SKM-1 (cell line): ENCODE results near the gene PIK3C2A.

Source experiments
- DNase-seq: peaks from one replicate; lab custom pipeline; 2025; ENCODE audit not compliant: unreplicated experiment; lab: John Stamatoyannopoulos, UW

PIK3C2A gene

DNA sequence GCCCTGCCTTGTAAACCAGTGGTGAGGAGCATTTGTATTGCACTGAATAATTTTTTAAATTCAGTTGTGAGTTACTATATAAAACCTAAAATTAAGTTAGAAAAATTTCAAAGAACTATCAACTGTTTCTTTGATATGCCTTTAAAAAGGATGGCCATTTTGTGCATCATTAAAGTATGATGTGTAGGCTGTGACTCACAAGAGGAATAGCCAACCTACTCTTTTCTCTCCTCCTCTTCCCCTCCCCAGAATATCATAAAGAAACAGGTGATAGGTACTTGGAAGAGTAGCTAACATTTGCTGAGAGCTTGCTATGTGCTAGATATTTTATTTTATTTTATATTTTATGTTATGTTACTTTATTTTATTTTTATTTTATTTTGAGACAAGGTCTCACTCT lies 10.6 kb upstream of the PIK3C2A start:
- no peak for DNase-seq

DNA sequence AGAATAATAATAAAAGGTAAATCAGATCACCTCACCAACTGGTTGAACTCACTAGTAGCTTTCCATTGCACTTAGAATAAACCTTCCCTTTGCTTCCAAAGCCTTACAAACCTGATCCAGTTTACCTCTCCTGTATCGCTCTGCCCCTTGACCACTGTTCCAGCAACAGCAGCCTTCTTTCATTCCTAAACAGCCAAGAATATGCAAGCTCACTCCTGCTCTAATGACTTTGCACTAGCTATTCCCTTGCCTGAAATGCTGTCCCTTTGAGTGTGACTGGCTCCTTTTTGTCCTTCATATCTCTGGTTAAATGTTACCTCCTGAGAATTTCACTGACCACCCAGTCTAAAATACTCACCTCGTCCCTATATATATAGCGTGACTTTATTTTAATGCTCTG lies 9.6 kb upstream of the PIK3C2A start:
- no peak for DNase-seq

DNA sequence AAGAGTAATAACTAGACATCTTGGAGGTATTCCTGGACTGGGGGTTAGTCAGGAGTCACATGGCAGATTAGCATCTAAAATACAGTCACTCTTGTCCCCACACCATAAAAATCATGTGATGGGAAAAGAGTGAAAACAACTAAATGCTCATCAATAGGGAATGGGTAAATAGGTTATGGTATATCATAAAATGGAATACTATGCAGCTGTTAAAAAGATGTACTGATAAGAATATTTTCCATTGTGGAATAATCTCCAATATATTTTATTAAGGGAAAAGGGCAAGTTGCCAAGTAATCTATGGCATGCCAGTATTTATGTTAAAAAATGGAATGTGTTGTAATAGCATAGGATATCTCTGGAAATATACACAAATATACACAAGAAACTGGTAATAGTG lies 6.6 kb upstream of the PIK3C2A start:
- DNase-seq, result no peak

DNA sequence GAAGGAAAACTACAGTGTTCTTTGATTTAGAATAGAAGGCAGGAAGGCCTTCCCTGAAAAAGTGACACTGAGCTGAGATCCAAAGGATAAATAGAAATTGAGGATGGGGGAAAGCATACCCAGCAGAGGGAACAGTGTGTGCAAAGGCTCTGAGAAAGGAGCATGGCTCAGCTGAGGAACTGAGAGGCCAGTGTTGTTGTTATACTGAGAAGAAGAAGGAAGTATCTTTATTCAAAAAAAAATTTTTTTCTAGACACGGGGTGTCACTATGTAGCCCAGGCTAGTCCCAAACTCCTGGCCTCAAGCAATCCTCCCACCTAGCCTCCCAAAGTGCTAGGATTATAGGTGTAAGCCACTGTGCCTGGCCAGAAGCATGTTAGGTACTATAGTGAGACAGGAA lies 3.5 kb upstream of the PIK3C2A start:
- DNase-seq, result no peak

GRCh38 chr11:17209939-17210245 lies 2.1 kb upstream of the PIK3C2A start:
- no peak for DNase-seq

- no peak for DNase-seq
Measured at GRCh38 chr11:17208257-17208999, 642 bp upstream of the PIK3C2A start.

GRCh38 chr11:17206463-17206862 lies 1.3 kb downstream of the PIK3C2A start:
- DNase-seq, result no peak

DNA sequence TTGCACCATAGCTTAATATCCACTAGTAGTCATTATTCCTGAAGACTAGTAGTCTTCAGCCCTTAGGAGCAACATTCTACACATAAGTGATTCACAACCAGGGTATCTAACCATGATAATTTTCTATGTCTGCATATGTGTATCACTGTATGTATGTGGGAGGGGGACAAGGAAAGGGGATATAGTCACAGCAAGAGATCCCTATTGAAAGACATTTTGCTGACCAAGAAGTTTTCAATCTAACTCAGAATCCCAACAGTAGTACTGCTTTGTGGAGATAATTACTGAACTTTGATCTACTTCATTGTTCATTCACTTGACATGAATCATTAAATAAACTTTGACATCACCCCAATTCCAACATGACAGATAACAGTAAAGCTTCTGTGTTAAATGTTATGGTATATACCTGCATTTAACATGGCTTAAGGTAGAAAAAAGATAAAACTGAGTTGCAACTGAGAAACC lies 10.3 kb downstream of the PIK3C2A start:
- no peak for DNase-seq

- DNase-seq, result no peak
Measured at GRCh38 chr11:17188675-17189074, 19.1 kb downstream of the PIK3C2A start.

- DNase-seq, result no peak
Measured at GRCh38 chr11:17186932-17187692, 20.7 kb downstream of the PIK3C2A start.

DNA sequence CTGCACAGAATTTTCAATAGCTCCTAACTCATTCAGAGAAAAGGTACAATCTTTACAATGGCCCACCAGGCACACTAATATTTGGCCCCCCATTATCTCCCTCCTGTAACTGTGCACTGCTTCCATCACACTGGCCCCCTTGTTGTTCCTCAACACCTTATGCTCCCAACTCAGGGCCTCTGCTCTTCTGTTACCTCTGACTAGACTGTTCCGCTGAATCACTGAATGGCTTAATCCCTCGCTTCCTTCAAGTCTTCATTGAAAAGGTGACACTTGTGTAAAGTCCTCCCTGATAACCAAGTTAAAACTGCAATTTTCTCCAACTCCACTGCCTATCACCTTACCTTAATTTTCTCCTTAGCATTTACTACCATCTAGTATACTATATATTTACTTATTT lies 21.8 kb downstream of the PIK3C2A start:
- no peak for DNase-seq

DNA sequence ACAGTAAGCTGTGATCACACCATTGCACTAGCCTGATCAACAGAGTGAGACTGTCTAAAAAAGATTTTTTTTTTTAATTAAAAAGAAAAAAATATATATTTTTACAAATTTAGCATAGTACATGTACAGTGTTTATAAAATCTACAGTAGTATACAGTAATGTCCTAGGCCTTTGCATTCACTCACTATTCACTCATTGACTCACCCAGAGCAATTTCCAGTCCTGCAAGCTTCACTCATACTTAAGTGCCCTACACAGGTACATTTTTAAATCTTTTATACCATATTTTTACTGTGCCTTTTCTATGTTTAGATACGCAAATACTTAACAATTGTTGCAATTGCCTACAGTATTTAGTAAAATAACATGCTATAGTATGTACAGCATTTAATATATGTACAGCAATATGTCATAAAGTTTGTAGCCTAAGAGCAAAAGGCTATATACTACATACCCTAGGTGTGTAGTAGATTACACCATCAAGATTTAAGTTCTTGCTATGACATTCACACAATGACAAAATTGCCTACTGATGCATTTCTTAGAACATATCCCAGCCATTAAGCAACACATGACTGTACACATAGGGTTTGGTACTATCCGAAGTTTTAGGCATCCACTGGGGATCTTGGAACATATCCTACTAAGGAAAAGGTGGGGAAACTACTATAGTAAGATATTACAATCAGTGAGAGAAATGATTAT lies 22.8 kb downstream of the PIK3C2A start:
- DNase-seq, result no peak

- no peak for DNase-seq
Measured at GRCh38 chr11:17183836-17184235, 23.9 kb downstream of the PIK3C2A start.

DNA sequence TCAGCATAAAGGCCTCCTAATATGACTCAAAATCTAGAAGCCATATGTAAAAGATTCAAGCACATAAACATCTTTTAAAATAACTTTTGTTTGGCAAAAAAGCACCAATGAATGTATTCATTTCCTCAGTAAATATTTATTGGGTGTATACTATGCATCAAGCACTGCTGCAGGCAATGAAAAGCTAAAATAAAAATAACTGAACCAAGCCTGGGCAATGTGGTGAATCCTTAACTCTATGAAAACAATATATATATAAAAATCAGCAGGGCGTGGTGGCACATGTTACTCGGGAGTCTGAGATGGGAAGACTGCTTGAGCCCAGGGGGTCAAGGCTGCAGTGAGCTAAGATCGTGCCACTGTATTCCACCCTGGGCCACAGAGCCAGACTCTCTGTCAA lies 27.8 kb downstream of the PIK3C2A start:
- no peak for DNase-seq

GRCh38 chr11:17173332-17173731 lies 34.5 kb downstream of the PIK3C2A start:
- DNase-seq, result no peak

- DNase-seq, result no peak
Measured at GRCh38 chr11:17171916-17172315, 35.9 kb downstream of the PIK3C2A start.

- DNase-seq, result no peak
Measured at GRCh38 chr11:17171343-17171742, 36.4 kb downstream of the PIK3C2A start.

GRCh38 chr11:17169876-17170275 lies 37.9 kb downstream of the PIK3C2A start:
- no peak for DNase-seq

DNA sequence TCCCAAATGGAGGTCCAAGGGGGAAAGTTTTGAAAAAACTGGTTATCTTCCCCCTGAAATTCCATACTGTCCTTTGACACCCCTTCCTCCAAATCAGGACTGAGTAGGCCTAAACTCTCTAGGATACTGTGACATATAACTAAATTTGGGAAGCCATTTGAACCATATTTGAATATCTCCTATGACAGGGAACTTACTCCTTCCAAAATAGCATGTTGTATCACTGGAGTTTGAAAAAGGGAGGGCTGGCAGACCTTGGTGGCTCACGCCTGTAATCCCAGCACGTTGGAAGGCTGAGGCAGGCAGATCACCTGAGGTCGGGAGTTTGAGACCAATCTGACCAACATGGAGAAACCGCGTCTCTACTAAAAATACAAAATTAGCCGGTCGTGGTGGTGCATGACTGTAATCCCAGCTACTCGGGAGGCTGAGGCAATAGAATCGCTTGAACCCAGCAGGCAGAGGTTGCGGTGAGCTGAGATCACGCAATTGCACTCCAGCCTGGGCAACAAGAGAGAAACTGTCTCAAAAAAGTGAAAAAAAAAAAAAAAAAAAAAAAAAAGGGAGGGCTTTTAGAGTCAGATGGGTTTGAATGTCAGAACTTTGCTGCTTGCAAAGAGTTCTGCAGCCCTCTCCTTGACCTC lies 42.4 kb downstream of the PIK3C2A start:
- no peak for DNase-seq

GRCh38 chr11:17164361-17165246 lies 43.2 kb downstream of the PIK3C2A start:
- DNase-seq, result peak; percentile 31

- DNase-seq, result no peak
Measured at GRCh38 chr11:17163736-17164135, 44.0 kb downstream of the PIK3C2A start.
